HT1080 (cell line): Measurements from ENCODE around the gene SSTR1. TPM values are rescaled to one million over a fixed set of nuclear protein-coding genes. Genes with fewer than 3 reads are reported as not detected.

Experiments used
- DNase-seq: peaks from one replicate; pipeline ENCODE4 v3.0.0-alpha.2; 2015; ENCODE audit warnings: low read depth
- total RNA-seq: library from RNA; depleted of rRNA; stranded (reverse); fragments of >200 nt; shearing (Covaris generic); gene quantifications from 2 replicates; pipeline ENCODE4 v1.2.3, GENCODE V29; 2014

The SSTR1 gene
- total RNA-seq, 1 experiment from 2014 or later = not detected

DNA sequence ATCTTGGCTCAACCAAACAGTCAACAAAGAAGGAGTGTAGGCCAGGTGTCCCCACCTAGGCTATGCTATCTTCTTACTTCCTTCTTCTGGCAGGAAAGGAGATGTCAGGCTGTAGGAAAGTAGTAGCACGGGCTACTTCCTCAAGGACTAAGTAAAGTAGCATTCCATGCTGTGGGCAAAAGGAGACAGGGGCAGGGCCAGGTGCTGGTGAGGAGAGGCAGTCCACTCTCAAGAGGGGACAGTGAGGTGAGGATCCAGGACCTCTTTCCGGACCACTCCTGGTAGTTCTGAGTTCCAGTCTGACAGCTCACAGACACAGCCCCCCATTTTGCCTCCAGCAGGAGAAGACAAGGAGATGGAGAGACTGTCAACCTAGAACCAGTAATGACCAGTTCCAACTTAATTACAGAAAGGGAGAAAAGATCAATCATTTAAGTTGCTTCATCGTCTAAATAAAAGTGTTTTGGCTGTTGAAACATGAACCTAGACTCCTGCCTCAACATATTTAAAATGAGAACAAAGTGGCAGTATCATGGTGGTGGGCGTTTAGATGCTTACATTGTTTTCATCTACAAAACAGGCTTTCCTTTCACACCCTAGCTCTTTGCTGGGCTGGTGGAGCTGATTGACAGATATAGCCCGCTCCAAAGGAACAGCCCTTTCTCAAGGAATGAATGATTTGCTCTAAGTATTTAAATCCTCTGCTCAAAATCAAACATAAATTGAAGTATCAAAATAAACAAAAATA is 5.1 kb upstream of the SSTR1 start:
- no peak for DNase-seq

DNA sequence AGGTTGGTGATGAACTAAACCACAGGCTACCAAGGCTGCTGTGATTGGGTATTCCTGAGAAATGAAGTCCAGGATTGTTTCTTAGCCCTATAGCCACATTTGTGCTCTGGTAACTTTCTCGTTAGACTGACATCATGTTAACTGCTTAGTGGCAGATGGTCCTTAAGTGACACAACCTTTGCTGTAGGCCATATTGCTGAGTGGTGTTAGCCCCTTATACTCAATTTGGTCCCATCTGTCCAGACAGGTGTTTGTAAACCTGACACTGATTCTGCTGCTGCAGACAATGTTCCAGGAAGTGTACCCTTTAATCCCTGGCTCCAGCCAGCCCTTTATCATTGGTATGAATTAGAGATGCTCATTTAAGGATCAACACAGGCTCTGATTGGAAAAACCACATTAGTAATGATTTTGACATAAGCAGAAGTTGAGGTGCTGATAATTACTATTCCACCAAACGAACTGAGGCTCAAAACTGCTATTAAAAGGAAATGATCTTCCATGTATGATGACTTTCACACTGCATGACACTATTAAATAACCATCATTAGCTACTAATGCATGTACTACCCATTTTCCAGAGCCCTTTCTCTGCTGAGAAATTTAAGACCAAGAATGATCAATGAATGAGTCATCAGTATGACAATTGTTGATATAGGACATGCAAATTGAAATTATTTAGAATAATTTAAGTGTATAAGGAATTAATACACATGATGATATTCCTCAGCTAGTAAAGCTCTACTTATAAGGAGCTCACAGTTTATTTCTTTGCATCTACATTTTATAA is 3.6 kb upstream of the SSTR1 start:
- DNase-seq = no peak

DNA sequence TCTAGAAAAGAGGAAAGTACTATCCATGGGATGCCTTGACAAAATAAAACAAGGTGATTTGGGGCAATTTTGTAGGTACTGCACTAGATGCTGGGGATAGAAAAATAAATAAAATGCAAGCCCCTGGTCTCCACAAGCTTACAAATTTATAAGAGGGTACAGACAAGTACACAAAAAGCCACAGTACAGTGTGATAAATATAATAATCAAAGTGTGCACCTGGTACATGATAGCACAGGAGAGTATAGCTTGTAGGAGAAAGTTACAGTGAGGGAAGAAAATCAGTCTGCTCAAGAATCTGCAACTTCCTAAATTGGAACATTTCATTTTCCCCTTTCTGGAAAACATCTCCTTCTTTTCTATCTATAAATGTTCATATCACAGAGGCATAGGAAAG is 3.0 kb upstream of the SSTR1 start:
- DNase-seq = no peak

DNA sequence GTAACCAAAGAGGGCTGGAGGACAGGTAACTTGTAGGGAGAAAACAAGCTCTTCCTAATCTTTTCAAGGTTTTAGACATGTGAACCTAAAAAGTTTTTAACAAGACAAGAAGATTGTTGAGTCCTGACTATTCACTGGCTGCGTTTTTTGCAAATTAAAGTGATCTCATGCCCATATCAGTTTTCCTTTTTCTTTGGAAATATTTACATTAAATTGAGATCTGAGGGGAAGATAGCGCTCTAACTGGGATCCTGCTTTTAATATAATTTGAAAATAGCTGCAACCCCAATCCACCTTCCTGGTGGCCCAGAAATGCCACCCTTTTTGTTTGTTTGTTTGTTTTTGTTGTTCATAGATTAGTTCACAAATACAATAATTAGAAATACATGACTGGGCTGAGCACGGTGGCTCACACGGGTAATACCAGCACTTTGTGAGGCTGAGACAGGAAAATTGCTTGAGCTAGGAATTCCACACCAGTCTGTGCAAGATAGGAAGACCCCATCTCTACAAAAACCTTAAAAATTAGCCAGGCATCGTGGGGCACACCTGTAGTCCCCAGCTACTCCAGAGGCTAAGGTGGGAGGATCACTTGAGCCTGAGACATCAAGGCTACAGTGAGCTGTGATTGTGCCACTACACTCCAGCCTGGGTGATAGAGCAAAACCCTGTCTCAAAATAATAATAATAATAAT is 2.4 kb upstream of the SSTR1 start:
- no peak for DNase-seq

DNA sequence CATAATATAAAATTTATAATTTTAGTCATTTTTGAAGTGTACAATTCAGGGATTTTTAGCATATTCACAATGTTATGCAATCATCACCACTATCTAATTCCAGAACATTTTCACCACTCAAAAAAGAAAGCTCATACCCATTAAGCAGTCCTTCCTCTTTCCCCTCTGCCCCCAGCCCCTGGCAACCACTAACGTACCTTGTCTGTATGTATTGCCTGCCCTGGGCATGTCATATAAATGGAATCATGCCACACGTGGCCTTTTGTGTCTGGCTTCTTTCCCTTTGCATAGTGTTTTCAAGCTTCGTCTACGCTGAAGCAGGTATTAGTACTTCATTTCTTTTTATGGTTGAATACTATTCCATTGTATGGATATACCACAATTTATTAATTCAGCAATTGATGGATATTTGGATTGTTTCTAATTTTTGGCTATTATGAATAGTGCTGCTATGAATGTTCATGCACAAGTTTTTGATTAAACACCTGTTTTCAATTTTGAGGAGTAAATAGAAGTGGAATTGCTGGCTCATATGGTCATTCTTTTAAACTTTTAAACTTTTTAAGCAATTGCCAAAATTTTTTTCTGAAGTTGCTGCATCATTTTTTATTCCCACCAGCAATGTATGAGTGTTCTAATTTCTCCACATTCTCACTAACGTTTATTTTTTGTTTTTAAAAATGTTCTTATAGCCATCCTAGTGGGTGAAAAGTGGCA is 1.6 kb upstream of the SSTR1 start:
- no peak for DNase-seq

DNA sequence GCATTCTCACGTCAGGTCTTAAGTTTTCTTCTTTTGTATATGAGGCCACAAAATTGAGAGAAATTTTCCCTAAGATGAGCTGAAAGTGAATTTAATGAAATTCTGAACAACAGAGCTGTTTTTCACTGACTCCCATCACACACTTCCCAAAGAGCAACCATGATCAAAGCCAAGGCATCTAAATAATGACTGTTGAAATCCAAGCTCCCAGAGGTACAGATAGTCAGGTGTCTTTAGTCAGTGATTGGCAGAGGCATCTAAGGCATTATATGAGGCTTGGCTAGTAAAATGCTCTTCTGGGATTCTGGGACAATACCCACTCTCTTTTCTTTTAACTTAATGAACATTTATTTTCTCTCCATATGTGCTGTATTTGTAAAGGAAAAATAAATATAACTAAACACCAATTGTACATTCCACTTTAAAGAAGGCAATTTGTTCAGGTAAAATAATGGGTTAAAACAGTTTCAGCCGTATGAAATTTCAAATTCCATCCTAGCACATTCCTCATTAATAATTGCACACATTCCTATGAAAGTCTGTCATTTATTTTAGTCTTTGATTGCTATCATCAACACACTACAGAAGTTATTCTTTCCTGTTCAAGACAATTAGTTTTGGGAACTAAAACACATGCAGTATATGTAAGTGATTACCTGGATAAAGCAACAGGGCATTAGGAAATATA is 871 bp upstream of the SSTR1 start:
- DNase-seq = no peak

DNA sequence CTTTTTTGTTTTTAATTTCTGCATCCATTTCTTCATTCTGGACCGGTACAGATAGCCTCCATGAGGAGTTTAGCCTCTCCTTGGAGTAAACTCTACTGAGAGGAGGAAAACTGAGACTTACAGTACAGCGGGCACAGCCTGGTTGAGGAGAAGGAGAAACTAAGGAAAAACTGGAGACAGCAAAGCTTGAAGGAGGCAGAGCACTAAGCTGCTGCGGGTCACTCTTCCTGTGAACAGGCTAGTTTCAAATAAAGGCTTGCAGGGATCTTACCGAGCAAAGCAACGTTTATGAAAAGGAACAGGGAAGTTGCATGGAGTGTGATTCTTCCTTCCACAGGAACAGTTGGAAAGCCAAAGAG is 348 bp upstream of the SSTR1 start:
- no peak for DNase-seq

DNA sequence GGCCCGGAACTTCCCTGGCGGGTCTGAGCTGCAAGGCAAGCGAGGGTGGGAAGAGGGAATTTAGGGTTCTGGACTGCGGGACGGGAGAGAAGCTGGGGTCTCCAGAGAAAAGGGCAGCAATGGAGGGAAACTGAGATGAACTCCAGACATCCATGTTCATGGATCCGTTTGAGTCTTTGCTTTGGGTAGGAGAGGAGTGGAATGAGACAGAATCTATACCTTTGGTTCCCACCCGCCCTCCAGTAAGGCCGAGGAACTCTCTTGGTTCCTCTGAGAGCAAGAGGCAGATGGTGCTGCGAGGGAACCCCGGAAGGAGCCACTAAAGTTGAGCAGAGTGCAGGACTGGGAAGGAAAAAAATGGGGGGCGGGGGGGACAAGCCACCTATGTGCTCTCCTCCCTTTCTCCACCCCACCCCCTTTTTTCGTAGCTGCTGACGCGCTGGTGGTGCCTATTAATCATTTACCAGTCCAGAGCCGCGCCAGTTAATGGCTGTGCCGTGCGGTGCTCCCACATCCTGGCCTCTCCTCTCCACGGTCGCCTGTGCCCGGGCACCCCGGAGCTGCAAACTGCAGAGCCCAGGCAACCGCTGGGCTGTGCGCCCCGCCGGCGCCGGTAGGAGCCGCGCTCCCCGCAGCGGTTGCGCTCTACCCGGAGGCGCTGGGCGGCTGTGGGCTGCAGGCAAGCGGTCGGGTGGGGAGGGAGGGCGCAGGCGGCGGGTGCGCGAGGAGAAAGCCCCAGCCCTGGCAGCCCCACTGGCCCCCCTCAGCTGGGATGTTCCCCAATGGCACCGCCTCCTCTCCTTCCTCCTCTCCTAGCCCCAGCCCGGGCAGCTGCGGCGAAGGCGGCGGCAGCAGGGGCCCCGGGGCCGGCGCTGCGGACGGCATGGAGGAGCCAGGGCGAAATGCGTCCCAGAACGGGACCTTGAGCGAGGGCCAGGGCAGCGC is 1.2 kb downstream of the SSTR1 start:
- DNase-seq = no peak

DNA sequence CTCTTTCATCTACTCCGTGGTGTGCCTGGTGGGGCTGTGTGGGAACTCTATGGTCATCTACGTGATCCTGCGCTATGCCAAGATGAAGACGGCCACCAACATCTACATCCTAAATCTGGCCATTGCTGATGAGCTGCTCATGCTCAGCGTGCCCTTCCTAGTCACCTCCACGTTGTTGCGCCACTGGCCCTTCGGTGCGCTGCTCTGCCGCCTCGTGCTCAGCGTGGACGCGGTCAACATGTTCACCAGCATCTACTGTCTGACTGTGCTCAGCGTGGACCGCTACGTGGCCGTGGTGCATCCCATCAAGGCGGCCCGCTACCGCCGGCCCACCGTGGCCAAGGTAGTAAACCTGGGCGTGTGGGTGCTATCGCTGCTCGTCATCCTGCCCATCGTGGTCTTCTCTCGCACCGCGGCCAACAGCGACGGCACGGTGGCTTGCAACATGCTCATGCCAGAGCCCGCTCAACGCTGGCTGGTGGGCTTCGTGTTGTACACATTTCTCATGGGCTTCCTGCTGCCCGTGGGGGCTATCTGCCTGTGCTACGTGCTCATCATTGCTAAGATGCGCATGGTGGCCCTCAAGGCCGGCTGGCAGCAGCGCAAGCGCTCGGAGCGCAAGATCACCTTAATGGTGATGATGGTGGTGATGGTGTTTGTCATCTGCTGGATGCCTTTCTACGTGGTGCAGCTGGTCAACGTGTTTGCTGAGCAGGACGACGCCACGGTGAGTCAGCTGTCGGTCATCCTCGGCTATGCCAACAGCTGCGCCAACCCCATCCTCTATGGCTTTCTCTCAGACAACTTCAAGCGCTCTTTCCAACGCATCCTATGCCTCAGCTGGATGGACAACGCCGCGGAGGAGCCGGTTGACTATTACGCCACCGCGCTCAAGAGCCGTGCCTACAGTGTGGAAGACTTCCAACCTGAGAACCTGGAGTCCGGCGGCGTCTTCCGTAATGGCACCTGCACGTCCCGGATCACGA is 2.2 kb downstream of the SSTR1 start:
- peak; percentile 25 for DNase-seq

DNA sequence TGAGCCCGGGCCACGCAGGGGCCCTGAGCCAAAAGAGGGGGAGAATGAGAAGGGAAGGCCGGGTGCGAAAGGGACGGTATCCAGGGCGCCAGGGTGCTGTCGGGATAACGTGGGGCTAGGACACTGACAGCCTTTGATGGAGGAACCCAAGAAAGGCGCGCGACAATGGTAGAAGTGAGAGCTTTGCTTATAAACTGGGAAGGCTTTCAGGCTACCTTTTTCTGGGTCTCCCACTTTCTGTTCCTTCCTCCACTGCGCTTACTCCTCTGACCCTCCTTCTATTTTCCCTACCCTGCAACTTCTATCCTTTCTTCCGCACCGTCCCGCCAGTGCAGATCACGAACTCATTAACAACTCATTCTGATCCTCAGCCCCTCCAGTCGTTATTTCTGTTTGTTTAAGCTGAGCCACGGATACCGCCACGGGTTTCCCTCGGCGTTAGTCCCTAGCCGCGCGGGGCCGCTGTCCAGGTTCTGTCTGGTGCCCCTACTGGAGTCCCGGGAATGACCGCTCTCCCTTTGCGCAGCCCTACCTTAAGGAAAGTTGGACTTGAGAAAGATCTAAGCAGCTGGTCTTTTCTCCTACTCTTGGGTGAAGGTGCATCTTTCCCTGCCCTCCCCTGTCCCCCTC is 3.0 kb downstream of the SSTR1 start:
- no peak for DNase-seq

DNA sequence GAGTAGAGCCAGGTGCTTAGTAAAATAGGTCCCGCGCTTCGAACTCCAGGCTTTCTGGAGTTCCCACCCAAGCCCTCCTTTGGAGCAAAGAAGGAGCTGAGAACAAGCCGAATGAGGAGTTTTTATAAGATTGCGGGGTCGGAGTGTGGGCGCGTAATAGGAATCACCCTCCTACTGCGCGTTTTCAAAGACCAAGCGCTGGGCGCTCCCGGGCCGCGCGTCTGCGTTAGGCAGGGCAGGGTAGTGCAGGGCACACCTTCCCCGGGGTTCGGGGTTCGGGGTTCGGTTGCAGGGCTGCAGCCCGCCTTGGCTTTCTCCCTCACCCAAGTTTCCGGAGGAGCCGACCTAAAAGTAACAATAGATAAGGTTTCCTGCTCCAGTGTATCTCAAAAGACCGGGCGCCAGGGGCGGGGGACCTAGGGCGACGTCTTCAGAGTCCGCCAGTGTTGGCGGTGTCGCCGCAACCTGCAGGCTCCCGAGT is 3.6 kb downstream of the SSTR1 start:
- DNase-seq = no peak

DNA sequence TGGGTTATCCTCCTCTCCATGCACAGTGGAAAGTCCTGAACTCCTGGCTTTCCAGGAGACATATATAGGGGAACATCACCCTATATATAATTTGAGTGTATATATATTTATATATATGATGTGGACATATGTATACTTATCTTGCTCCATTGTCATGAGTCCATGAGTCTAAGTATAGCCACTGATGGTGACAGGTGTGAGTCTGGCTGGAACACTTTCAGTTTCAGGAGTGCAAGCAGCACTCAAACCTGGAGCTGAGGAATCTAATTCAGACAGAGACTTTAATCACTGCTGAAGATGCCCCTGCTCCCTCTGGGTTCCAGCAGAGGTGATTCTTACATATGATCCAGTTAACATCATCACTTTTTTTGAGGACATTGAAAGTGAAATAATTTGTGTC is 4.4 kb downstream of the SSTR1 start:
- no peak for DNase-seq

DNA sequence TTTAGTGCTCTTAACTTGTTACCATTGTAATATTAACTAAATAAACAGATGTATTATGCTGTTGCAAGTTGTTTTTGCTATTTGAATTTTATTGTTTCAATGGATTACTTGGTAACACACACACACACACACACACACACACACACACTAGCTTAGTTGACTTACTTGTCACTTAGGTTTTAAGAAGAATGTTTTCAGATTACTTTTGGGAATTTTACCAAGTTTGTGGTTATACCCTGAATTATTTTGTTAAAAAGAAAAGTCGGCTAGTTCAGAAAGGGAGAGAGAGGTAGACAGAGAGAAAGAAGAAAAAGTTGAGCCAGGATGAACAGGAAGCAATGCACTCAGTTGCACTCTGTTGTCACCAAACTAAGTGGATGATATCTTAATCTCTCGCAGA is 5.3 kb downstream of the SSTR1 start:
- no peak for DNase-seq

DNA sequence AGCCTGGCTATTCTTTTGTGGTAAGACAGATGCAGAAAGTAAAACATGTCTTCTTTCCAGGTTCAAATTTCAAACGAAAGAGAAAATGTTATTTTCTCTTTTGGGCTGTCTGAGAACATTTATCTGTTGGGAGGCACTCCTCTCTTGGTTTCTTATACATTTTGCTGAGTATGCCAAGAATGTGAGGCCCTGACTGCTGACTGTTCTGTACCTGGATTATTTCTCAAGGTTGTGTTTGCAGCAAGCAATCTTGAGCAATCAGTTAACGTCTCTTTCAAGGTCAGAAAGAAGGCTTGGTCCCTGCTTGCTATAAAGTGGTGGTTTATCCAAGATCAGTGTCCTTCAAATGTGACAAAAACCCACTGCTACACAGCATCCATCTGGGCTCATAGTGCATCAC is 9.8 kb downstream of the SSTR1 start:
- DNase-seq = no peak

DNA sequence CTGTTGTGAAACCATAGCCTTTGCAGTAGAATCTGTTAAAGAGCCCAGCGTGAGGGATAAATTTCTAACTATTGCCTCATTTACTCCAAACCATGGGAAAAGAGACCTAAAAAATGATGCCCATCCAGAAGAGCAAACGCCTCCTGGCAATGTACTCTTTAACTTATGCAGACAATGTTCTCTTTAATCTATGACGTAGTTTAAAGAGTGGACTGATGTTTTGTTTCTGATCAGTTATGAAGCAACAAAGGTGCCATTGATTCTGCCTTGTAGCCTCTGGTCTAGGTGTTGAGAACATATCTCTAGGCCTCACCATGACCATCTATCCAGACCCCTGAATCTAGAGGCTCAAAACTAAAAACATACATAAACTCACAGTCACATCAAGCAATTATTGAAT is 13.4 kb downstream of the SSTR1 start:
- no peak for DNase-seq

DNA sequence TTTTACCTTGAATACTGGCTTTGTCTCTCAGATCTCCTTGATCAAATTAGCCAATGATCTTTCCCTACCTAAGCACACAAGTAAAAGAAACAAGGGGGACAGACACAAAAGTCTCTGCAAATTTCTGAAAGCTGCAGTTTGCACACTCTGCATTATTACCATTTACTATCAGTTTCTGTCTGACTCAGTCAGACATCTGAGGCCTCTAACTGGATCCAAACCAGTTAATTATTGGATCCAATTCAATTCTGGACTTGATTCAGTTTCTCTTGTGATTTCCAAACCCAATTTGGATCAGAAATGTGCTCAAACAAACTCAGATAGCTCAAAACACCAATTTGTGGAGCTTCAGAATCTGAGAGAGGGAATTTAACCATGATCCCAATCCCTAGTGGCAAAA is 16.6 kb downstream of the SSTR1 start:
- DNase-seq = no peak

DNA sequence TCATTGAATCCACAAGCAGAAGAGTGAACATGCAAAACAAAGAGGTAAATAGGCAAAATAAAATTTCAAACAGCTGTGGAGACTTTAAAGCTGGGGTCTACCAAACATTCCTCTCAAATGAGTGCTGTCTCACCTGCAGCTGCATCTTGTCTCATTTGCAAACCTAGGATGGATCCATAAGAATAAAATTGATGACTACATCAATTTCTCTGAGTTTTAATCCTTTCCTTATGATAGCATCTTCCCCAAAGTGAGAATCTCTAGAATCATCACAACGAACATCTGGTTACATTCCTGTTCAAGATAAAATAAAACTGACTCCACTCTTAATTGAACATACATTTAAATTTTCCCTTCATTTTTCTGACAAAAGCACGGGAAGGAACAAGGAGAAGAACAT is 18.2 kb downstream of the SSTR1 start:
- DNase-seq = no peak

DNA sequence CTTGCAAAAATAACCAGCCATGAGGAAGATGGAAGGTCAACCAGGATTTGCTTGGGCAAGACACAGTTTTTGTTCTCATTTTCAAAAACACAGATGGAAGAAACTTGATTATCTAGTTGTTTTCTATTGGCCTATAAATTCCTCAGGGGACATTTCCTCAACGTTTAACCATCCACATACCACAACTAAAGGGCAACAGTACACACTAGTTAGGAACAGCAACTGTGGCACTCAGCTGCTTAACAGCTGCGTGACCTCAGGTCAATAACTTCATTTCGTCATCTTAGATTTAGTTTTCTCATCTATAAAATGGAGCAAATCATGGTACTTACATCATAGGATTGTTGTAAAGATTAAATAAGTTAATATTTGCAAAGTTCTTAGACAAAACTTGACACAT is 18.7 kb downstream of the SSTR1 start:
- DNase-seq = no peak
